GM04504 (cell line): ENCODE results near the gene ZNF213.

Source experiments
- DNase-seq: peaks from one replicate; pipeline ENCODE4 v3.0.0-alpha.2; 2012; ENCODE audit warnings: low read depth

ZNF213 gene

GRCh38 chr16:3101018-3101840 lies 33.6 kb upstream of the ZNF213 start:
- no peak for DNase-seq

DNA sequence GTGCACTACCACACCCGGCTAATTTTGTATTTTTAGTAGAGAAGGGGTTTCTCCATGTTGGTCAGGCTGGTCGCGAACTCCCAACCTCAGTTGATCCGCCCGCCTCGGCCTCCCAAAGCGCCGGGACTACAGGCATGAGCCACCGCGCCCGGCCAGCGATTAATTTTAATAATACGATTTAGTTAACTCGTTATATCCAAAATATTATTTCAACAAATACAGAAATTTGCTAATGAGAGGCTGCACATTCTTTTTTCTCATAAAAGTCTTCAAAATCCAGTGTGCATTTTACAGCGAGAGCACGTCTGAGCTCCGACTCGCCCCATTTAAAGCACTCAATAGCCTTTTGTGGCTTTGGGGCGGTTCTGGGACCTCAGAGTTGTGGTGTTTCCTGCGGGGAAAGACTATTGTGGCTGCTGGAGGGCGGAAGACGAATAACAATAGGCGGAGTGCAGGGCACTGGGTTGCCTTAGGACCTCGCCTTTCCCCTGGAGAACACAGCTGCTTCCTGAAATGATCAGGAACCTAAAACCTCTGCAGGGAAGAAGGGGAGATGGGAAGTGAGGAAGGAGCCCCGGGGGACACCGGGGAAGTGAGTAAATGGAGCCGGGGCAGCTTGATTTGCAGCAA lies 32.9 kb upstream of the ZNF213 start:
- no peak for DNase-seq

DNA sequence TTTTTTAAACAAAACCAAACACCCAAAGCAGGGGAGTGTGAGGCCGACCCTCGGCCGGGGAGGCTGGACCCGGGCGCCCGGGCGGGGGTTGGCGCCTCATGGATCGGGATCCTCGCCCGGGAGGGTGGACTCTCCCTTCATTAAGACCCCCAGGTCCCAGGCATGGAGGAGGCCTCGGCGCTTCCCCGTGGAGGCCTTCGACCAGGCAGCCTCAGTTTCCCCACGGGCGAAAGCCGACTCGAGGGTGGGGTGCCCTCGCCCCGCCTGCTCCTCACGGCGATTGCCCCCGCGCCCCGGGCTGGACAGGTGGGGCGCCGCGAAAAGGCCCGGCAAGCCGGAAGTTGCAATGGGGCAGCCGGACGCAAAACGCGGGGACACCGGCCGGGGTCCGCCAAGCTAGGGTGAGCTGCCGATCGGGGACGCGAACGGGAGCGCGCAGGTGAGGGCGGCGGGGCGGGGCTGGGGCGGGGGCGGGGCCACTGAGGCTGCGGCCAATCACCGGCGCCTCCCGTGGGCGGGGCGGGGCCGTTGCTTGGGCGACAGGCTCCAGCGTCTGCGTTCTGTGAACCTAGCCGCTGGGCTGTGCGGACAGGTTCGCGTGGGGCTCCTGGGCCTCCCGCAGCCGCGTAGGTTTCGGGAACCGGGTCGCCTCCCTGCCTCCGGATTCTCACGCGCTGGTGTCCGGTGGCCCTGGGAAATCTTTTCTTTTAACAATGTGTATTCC lies 28.5 kb upstream of the ZNF213 start:
- peak; percentile 65 for DNase-seq

DNA sequence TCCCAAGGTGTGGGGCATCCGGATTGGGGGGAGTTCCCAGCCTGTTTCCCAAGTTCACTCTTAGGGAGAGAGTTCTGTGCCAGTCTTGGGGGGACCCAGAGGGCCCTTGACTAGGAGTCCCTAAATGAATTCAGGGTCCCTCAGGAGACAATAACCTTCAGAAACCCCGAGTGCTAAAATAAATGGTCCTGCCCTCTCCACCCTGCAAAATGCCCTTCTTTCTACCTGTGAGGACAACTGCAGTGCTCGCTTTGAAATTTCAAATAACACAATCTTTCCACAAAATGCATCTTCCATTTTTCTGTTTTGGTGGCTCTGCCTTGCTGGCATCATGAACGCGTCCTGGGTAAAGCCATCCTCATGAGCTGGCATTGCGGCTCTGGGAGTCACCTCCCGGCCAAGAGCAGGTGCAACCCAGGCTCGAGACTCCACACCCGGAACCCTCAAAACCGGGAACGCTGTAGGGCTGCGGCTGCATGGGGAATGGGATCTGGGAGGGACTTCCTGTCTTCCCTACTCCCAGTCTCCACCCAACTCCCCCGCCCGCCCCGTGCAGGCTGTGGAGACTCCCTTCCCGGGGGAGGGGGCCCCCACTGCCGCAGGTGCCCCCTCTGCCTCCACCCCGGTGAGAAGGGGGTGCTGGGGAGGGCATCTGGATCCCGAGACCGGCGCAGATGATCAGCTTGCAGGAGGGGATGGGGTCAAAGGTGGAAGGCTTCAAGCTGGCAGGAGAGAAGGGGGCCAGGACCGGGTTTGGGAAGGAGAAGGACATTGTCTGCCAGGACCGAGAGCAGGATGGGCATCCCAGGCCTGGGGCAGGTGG lies 22.6 kb upstream of the ZNF213 start, which contains the start of gene ZNF205:
Gene ZNF205, plus strand, starts transcription at position 529 of the 823 bp plus-strand sequence. CDS start 845 bp downstream, outside the sequence.
- DNase-seq: no peak

DNA sequence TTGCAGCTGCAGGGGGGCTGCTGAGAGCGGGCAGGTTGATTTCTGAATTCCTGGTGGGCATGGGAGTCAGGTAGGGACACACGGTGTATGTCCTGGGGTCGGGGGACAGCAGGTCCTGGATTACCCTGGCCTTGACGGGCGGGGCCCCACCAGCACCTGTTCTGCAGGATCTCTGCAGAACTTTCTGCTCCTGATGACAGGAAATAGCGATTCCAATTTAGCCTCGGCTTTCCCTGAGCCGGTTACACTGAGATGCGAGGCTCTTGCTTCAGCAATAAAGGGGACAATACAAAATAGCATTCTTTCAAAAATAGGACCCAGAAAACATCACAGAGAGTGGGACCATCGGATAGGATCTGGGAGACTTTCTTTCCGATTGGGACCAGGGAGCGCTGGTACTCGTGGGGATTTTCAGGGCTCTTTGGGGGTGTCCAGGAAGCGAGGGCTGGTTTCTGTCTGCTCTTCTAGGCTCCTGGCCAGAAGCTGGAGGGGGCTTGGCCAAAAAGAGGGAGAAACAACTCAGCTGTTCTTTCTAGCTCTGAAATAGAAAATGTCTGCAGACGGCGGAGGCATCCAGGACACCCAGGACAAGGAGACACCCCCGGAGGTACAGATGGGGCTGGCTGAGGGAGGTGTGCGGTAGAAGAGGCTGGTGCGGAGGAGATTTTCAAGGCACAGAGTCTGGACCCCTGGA lies 21.8 kb upstream of the ZNF213 start:
- DNase-seq: no peak

DNA sequence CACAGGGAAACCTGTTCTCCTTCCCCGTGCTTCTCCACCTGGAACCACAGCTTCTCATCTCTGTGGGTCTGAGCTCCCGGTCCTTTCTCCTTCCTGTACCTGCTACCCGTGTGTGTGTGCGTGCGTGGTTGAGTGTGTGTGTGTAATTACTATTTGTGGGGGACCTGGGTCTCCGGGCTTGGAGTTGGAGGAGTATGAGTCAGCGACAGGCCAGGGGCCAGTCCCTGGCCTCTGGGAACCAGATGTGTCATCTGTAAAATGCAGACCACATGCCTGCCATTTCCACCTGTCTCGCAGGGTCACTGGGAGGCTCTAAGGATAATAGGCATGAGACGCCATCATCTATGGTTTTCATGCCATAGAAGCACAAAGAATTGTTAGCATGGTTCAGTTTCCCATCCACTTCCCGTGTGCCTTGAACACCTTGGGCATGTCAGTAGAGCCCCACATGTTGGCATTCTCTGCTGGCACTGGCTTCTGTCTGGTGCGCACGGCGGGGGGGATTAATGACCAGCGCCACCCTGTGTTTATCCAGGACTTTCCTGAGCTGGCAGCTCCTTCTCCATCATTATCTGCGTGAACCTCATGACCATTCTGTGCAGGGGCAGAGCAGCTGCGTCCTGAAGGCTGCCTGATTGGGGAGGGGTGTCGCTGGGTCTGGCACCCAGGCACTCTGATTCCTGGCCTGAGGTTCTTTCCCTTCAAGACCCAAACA lies 20.9 kb upstream of the ZNF213 start:
- no peak for DNase-seq

GRCh38 chr16:3115003-3115402 lies 19.8 kb upstream of the ZNF213 start:
- DNase-seq: no peak

- no peak for DNase-seq
Measured at GRCh38 chr16:3115561-3115960, 19.3 kb upstream of the ZNF213 start.

DNA sequence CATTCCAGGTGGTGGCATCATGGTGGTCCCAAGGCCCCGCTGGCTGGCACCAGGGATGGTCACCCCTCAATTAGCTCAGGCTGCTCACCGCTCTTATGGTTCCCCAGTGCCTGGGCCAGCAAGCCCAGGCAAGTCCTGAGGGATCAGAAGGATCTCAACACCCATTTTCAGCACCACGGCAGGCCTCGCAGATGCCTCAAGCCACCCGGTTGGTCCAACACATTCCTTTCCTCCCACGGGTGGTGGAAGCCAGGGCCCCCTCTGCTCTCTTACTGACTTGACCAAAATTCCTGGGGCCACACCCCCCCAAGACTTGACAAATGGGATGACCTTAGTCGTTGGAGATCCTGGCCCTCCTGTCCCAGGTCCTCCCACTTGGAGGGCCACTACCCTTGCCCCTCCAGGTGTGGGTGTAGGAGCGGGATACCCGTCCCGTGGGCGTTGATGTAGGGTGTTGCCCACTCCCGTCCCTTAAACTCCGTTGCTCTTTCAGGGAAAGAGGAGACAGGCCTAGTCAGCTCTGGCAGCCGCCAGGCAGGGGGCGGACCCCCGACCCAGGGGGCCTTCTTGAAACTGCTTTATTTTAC lies 16.5 kb upstream of the ZNF213 start:
- no peak for DNase-seq

GRCh38 chr16:3118846-3119245 lies 16.0 kb upstream of the ZNF213 start:
- no peak for DNase-seq

GRCh38 chr16:3119286-3119685 lies 15.5 kb upstream of the ZNF213 start:
- no peak for DNase-seq

DNA sequence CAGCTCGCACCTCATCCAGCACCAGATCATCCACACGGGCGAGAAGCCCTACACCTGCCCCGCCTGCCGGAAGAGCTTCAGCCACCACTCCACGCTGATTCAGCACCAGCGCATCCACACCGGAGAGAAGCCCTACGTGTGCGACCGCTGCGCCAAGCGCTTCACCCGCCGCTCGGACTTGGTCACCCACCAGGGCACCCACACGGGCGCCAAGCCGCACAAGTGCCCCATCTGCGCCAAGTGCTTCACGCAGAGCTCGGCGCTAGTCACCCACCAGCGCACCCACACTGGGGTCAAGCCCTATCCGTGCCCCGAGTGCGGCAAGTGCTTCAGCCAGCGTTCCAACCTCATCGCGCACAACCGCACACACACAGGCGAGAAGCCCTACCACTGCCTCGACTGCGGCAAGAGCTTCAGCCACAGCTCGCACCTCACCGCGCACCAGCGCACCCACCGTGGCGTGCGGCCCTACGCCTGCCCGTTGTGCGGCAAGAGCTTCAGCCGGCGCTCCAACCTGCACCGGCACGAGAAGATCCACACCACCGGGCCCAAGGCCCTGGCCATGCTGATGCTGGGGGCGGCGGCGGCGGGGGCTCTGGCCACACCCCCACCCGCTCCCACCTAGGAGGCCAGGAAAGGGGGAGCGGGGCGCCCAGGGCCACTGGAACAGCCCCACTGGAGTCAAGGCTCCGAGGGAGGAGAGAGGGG lies 15.0 kb upstream of the ZNF213 start:
- DNase-seq: no peak

GRCh38 chr16:3120435-3120834 lies 14.4 kb upstream of the ZNF213 start:
- no peak for DNase-seq

DNA sequence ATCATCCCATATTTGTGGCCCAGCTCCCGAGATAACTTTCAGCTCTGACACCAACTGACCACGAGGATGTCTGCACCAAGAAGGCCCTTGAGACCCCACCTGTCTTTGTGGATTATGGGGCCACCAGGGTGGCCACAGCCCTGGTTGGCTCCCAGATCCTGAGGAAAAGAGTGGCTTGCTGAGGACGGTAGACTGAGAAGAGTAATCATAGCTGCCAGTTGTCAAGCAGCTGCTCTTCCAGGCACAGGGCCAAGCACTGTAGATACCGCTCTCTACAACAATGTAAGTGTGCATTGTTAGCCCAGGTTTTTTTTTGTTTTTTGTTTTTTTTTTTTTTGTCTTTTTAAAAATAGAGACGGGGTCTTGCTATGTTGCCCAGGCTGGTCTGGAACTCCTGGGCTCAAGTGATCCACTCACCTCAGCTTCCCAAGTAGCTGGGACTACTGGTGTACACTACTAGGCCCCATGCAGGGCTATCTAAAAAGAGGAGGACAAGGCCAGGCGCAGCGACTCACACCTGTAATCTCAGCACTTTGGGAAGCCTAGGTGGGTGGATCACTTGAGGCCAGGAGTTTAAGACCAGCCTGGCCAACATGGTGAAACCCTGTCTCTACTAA lies 12.9 kb upstream of the ZNF213 start:
- DNase-seq: no peak

GRCh38 chr16:3122926-3123570 lies 11.8 kb upstream of the ZNF213 start:
- DNase-seq: no peak

GRCh38 chr16:3123986-3124886 lies 10.6 kb upstream of the ZNF213 start:
- peak; percentile 85 for DNase-seq

DNA sequence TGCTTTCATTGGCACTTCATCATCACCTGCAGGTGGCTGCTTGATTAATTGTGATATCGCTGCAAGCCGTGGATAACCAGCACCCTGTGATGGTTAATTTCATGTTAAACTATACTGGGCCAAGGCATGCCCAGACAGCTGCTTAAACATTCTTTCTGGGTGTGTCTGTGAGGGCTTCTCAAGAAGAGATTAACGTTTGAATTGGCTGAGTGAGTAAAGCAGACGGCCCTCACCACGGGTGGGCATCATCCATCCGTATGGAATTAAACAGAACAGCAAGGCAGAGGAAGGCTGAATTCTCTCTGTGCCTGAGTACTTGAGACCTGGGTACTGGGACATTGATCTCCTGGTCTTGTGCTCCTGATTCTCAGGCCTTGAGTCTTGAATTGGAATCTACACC lies 7.1 kb upstream of the ZNF213 start:
- no peak for DNase-seq
